Glutamatergic neuron (in vitro differentiated cells): ENCODE measurements around the gene MYRIP. TPM values are rescaled to one million over a fixed set of nuclear protein-coding genes. Genes with fewer than 3 reads are reported as not detected.

Experiments used
- DNase-seq: peaks from one replicate; pipeline ENCODE4 v3.0.0; 2022
- H3K27ac Mint-ChIP-seq: one replicate; pipeline ENCODE4 v1.8.0; 2020; ENCODE audit warnings: mild to moderate bottlenecking, mixed read lengths, inconsistent platforms; ENCODE audit not compliant: unreplicated experiment
- H3K27me3 Mint-ChIP-seq: one replicate; pipeline ENCODE4 v1.8.0; 2020; ENCODE audit warnings: mild to moderate bottlenecking, moderate library complexity, mixed read lengths, inconsistent platforms; ENCODE audit not compliant: unreplicated experiment
- H3K36me3 Mint-ChIP-seq: one replicate; pipeline ENCODE4 v1.8.0; 2020; ENCODE audit warnings: mild to moderate bottlenecking, mixed read lengths, inconsistent platforms; ENCODE audit not compliant: unreplicated experiment
- H3K4me1 Mint-ChIP-seq: one replicate; pipeline ENCODE4 v1.8.0; 2020; ENCODE audit warnings: mild to moderate bottlenecking, low read depth, mixed read lengths, inconsistent platforms; ENCODE audit not compliant: unreplicated experiment
- H3K4me3 Mint-ChIP-seq: one replicate; pipeline ENCODE4 v1.8.0; 2020; ENCODE audit warnings: mild to moderate bottlenecking, mixed read lengths, inconsistent platforms; ENCODE audit not compliant: unreplicated experiment
- H3K9me3 Mint-ChIP-seq: one replicate; pipeline ENCODE4 v1.8.0; 2020; ENCODE audit warnings: mild to moderate bottlenecking, moderate library complexity, mixed read lengths, inconsistent platforms; ENCODE audit not compliant: unreplicated experiment
- CTCF ChIP-seq: fragments of 200-600 bp; sonication (generic); IDR thresholded peaks from one replicate; pipeline ENCODE4 v1.5.0; 2021; ENCODE audit not compliant: partially characterized antibody, unreplicated experiment
- total RNA-seq: library from RNA; stranded (reverse); fragmentation: NEBNext Ultra II Directional; extraction: Animal tissue kit (Norgen Biotek cat#: 25700); gene quantifications from one replicate; pipeline ENCODE4 v1.2.1, GENCODE V29; 2021; ENCODE audit not compliant: unreplicated experiment

MYRIP gene
- total RNA-seq, 1 donor from 2014 or later = 1.8 TPM

GRCh38 chr3:40258064-40258463 lies 448.7 kb downstream of the MYRIP start:
- no peak for DNase-seq
- Mint-ChIP-seq H3K4me1 (peaks cover 3% of the 10 kb centered on the region), H3K9me3 (no peaks in the 10 kb centered on the region), H3K27ac (no peak overlapping the region), H3K36me3 (no peaks in the 10 kb centered on the region), H3K4me3 (no peak overlapping the region), H3K27me3 (no peaks in the 10 kb centered on the region)
- TF ChIP-seq CTCF = no peak

GRCh38 chr3:40258555-40258954 lies 449.1 kb downstream of the MYRIP start:
- Mint-ChIP-seq H3K4me3 (no peak overlapping the region), H3K9me3 (no peaks in the 10 kb centered on the region), H3K27ac (no peak overlapping the region), H3K27me3 (no peaks in the 10 kb centered on the region), H3K4me1 (peaks cover 3% of the 10 kb centered on the region), H3K36me3 (no peaks in the 10 kb centered on the region)
- DNase-seq = no peak
- TF ChIP-seq CTCF = no peak

- Mint-ChIP-seq H3K4me3 (no peak overlapping the region), H3K4me1 (peaks cover 3% of the 10 kb centered on the region), H3K36me3 (no peaks in the 10 kb centered on the region), H3K9me3 (no peaks in the 10 kb centered on the region), H3K27me3 (no peaks in the 10 kb centered on the region), H3K27ac (no peak overlapping the region)
- TF ChIP-seq CTCF = no peak
- no peak for DNase-seq
Observed at GRCh38 chr3:40262331-40262730, 452.9 kb downstream of the MYRIP start.

- no peak for DNase-seq
- no peaks in the 10 kb centered on the region for H3K27me3 Mint-ChIP-seq
Observed at GRCh38 chr3:40264451-40264850, 455.0 kb downstream of the MYRIP start.

GRCh38 chr3:40265181-40265580 lies 455.8 kb downstream of the MYRIP start:
- no peak for TF ChIP-seq CTCF
- Mint-ChIP-seq H3K4me1 (peaks cover 3% of the 10 kb centered on the region), H3K4me3 (no peak overlapping the region), H3K36me3 (no peaks in the 10 kb centered on the region), H3K9me3 (no peaks in the 10 kb centered on the region), H3K27me3 (no peaks in the 10 kb centered on the region), H3K27ac (no peak overlapping the region)
- DNase-seq = no peak

More at GRCh38 chr3:40264451-40264850, 455.0 kb downstream of the MYRIP start:
- no peak for TF ChIP-seq CTCF
- Mint-ChIP-seq H3K36me3 (no peaks in the 10 kb centered on the region), H3K4me1 (peaks cover 3% of the 10 kb centered on the region), H3K9me3 (no peaks in the 10 kb centered on the region), H3K4me3 (no peak overlapping the region), H3K27ac (no peak overlapping the region)
